ENCODE measurements around the gene TMEM138. TPM values are rescaled to one million over a fixed set of nuclear protein-coding genes. Genes with fewer than 3 reads are reported as not detected.

The TMEM138 gene
- total RNA-seq, 1 donor from 2014 or later, result 23.3 TPM

GRCh38 chr11:61333550-61334433 lies 28.4 kb upstream of the TMEM138 start:
- Mint-ChIP-seq H3K27ac (ENCODE audit: unreplicated experiment) (peak overlapping the region; percentile 100), H3K9me3 (ENCODE audit: unreplicated experiment) (peaks cover 9% of the 10 kb centered on the region)

GRCh38 chr11:61334434-61335354 lies 27.5 kb upstream of the TMEM138 start:
- Mint-ChIP-seq H3K4me3 (ENCODE audit: unreplicated experiment) (peak overlapping the region; percentile 99), H3K27me3 (ENCODE audit: unreplicated experiment) (peaks cover 10% of the 10 kb centered on the region), H3K36me3 (ENCODE audit: unreplicated experiment) (no peaks in the 10 kb centered on the region), H3K27ac (ENCODE audit: unreplicated experiment) (peak overlapping the region; percentile 100), H3K9me3 (ENCODE audit: unreplicated experiment) (peaks cover 12% of the 10 kb centered on the region), H3K4me1 (ENCODE audit: low read depth, unreplicated experiment) (peaks cover 23% of the 10 kb centered on the region)
- no peak for TF ChIP-seq CTCF (IDR thresholded peaks at IDR 0.05; ENCODE audit: partially characterized antibody, unreplicated experiment)
- DNase-seq, result no peak

More at GRCh38 chr11:61333550-61334433, 28.4 kb upstream of the TMEM138 start:
- Mint-ChIP-seq H3K4me3 (ENCODE audit: unreplicated experiment) (peak overlapping the region; percentile 99), H3K36me3 (ENCODE audit: unreplicated experiment) (no peaks in the 10 kb centered on the region), H3K27me3 (ENCODE audit: unreplicated experiment) (peaks cover 8% of the 10 kb centered on the region), H3K4me1 (ENCODE audit: low read depth, unreplicated experiment) (peaks cover 23% of the 10 kb centered on the region)
- no peak for DNase-seq
- no peak for TF ChIP-seq CTCF (IDR thresholded peaks at IDR 0.05; ENCODE audit: partially characterized antibody, unreplicated experiment)

GRCh38 chr11:61335355-61335710 lies 26.8 kb upstream of the TMEM138 start:
- no peak overlapping the region for H3K4me3 Mint-ChIP-seq (ENCODE audit: unreplicated experiment)
- no peak for DNase-seq
- peaks cover 10% of the 10 kb centered on the region for H3K27me3 Mint-ChIP-seq (ENCODE audit: unreplicated experiment)
- no peak for TF ChIP-seq CTCF (IDR thresholded peaks at IDR 0.05; ENCODE audit: partially characterized antibody, unreplicated experiment)
- no peaks in the 10 kb centered on the region for H3K36me3 Mint-ChIP-seq (ENCODE audit: unreplicated experiment)
- peaks cover 23% of the 10 kb centered on the region for H3K4me1 Mint-ChIP-seq (ENCODE audit: low read depth, unreplicated experiment)
- peak overlapping the region; percentile 28 for H3K27ac Mint-ChIP-seq (ENCODE audit: unreplicated experiment)
- peaks cover 13% of the 10 kb centered on the region for H3K9me3 Mint-ChIP-seq (ENCODE audit: unreplicated experiment)

- H3K4me3 Mint-ChIP-seq (ENCODE audit: unreplicated experiment), result no peak overlapping the region
- peaks cover 13% of the 10 kb centered on the region for H3K9me3 Mint-ChIP-seq (ENCODE audit: unreplicated experiment)
- TF ChIP-seq CTCF (IDR thresholded peaks at IDR 0.05; ENCODE audit: partially characterized antibody, unreplicated experiment), result peak; percentile 96
- peaks cover 19% of the 10 kb centered on the region for H3K4me1 Mint-ChIP-seq (ENCODE audit: low read depth, unreplicated experiment)
- H3K27ac Mint-ChIP-seq (ENCODE audit: unreplicated experiment), result peak overlapping the region; percentile 90
- peaks cover 10% of the 10 kb centered on the region for H3K27me3 Mint-ChIP-seq (ENCODE audit: unreplicated experiment)
- H3K36me3 Mint-ChIP-seq (ENCODE audit: unreplicated experiment), result no peaks in the 10 kb centered on the region
- DNase-seq, result peak; percentile 86
Measured at GRCh38 chr11:61336171-61336935, 25.8 kb upstream of the TMEM138 start.

All from glutamatergic neuron (in vitro differentiated cells).